NCI-H2107 treated with DMSO at 0.1 percent for 48 hours (cell line): Measurements from ENCODE around the gene NPAS2.

Source experiments
- DNase-seq: peaks from one replicate; lab custom pipeline; 2025; ENCODE audit not compliant: unreplicated experiment; lab: John Stamatoyannopoulos, UW

The NPAS2 gene

DNA sequence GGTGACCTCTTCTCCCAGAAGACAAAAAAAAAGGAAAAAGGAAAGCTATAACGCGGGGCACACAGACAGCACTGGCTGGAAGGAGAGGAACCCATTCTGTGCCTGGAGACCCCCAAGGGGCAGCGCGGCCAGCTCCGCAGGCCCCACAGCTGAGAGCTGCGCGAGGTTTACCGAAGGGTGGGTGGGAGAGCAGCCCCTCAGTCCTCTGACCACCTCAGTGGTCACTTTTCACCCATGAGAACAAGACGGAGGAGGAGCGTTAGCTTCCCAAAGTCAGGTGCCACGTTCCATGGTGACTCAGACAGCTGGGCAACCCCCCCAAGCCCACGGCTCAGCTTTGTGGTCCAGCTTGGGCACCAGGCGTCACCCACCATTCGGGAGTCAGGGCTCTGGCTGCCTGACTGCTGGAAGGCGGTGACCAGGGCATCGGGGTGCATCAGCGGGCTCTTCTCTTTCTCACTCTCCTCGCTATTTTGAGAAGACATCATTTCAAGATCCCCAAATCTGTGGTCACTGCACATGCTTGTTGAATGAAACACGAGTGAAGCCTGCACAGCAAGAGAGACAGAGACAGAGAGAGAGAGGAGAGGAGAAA is 217.3 kb downstream of the NPAS2 start:
- no peak for DNase-seq

DNA sequence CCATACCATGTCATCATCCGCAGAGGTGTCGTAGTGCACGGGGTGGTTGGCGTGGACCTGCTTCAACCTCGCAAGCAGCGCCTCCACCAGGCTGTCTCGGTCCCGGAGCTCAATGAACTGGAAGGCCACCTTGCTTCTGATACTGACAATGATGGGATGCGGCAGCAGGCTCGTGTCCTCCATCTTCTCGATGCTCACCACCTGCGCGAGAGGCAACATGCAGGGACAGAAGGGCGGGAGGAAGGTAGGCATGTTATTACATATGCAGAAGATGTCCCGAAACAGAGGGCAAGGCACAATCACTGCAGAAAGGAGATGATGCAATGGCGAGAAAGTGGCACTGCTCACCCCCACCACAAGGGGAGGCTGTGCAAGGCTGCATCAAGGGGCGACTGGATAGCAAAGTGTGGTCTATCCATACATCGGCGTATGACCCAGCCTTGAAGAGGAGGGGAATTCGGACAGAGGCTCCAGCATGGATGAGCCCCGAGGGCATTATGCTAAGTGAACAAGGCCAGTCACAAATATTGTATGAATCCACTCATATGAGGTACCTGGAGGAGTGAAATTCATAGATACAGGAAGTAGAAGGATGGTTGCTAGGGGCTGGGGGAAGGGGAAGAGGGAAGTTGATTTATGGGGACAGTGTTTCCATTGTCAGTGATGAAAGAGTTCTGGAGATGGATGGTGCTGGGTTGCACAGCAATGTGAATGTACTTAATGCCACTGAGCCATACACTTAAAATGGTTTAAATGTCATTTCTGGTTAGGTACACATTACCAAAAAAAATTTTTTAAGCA is 218.7 kb downstream of the NPAS2 start:
- no peak for DNase-seq

DNA sequence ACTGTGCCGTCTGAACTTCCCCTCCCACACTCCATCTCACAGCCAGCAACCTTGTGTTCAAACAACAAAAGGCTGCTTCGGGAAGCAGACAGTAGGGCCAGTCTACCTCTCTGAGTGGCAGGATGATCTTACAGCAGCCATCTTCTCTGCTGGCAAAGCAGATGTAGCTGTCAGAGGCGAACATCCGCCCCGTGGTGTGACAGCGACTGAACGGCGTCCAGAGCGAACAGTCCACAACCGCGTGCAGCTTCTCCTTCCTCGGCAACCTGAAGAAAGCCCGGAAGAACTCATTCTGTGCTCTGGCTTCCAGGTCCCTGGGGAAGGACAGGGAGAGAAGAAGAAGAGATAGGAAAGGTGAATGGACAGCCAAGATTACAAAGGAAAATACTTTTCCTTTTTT is 220.1 kb downstream of the NPAS2 start:
- DNase-seq, result no peak

DNA sequence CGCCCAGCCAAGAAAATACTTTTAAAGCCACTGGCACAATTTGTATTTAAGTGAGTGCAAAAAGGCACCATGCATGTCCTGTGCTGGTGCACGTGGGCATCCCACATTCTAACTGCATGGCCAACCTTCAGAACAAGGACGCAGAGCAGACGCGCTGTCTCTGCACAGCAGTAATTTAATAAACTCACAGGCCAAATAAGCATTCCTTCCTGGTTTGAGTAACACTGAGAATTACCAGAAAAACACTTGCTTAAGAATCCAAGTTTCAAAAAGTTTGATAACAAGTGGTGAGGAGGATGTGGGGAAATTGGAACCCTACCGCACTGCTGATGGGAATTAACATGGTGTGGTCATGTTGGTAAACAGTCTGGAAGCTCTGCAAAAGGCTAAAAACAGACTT is 220.8 kb downstream of the NPAS2 start:
- DNase-seq, result no peak

DNA sequence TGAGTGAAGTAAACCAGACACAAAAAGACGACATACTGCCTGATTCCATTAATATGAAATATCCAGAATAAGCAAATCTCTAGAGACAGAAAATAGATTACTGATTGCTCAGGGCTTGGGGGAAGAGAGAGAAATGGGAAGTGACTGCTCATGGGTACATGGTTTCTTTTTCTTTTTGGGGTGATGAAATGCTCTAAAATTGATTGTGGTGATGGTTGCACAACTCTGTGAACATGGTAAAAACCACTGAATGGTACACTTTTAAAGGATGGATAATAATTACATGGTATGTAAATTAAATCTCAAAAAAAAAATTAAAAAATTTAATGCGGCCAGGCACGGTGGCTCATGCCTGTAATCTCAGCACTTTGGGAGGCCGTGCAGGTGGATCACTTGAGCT is 221.5 kb downstream of the NPAS2 start:
- DNase-seq, result no peak

DNA sequence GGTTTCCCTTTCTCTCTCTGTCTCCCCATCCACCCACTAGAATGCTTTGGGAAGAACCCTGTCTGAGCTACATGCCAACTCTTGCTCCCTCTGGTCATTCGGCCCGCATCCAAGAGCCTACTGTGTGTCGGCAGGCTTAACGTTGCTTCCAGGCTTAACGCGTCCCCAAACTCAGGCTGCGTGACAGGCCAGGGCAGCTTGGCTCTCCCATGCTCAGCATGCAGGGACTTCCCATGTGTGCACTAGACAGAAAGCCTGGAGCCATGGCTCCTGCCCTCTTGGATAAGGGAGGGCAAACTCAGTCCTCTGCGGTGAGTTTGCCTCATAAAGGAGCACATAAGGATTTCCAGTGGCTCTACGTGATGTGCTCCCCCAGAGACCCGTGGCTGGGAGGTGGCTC is 225.4 kb downstream of the NPAS2 start:
- DNase-seq, result no peak
